GM23338 (cell line): ENCODE results near the gene NPEPL1. TPM values are rescaled to one million over a fixed set of nuclear protein-coding genes. Genes with fewer than 3 reads are reported as not detected.

Source experiments
- ATAC-seq: fragments of 200-7000 bp; cut with Tn5 transposase; 3 replicates; pipeline ENCODE4 v1.9.1; 2020
- DNase-seq: peaks from one replicate; pipeline ENCODE4 v3.0.0-alpha.2; 2015; ENCODE audit warnings: low spot score
- H2AFZ ChIP-seq: fragments of 200-600 bp; sonication (generic); 2 replicates; pipeline ENCODE4 v1.8.0; 2016; ENCODE audit warnings: antibody characterized with exemption, mild to moderate bottlenecking, moderate library complexity
- H3F3A ChIP-seq: fragments of 200-600 bp; sonication (generic); replicated peaks from 2 replicates; pipeline ENCODE4 v1.8.0; 2017; ENCODE audit warnings: antibody characterized with exemption, mixed run types, low read depth
- H3K27ac ChIP-seq: fragments of 200-600 bp; sonication (generic); 2 replicates; pipeline ENCODE4 v1.6.1; 2016; ENCODE audit warnings: low read depth
- H3K27me3 ChIP-seq: fragments of 200-600 bp; sonication (generic); 2 replicates; pipeline ENCODE4 v1.8.0; 2016; ENCODE audit warnings: mild to moderate bottlenecking, mixed run types, moderate library complexity; ENCODE audit not compliant: insufficient read depth
- H3K36me3 ChIP-seq: fragments of 200-600 bp; sonication (generic); 2 replicates; pipeline ENCODE4 v1.8.0; 2016; ENCODE audit warnings: mild to moderate bottlenecking; ENCODE audit not compliant: insufficient read depth
- H3K4me1 ChIP-seq: fragments of 200-600 bp; sonication (generic); 2 replicates; pipeline ENCODE4 v1.8.0; 2016; ENCODE audit warnings: mild to moderate bottlenecking, moderate library complexity; ENCODE audit not compliant: insufficient read depth
- H3K4me2 ChIP-seq: fragments of 200-600 bp; sonication (generic); 2 replicates; pipeline ENCODE4 v1.7.1; 2017; ENCODE audit warnings: mixed run types
- H3K4me3 ChIP-seq: fragments of 200-600 bp; sonication (generic); 2 replicates; pipeline ENCODE4 v1.6.1; 2016; ENCODE audit warnings: mixed run types
- H3K79me2 ChIP-seq: fragments of 200-600 bp; sonication (generic); replicated peaks from 2 replicates; pipeline ENCODE4 v1.8.0; 2017; ENCODE audit warnings: mild to moderate bottlenecking; ENCODE audit not compliant: insufficient read depth
- H3K9me2 ChIP-seq: fragments of 200-600 bp; sonication (generic); 2 replicates; pipeline ENCODE4 v1.8.0; 2017; ENCODE audit not compliant: insufficient read depth
- H4K20me1 ChIP-seq: fragments of 200-600 bp; sonication (generic); replicated peaks from 2 replicates; pipeline ENCODE4 v1.8.0; 2017; ENCODE audit warnings: mild to moderate bottlenecking; ENCODE audit not compliant: insufficient read depth
- H3K27ac Mint-ChIP-seq: 2 replicates; pipeline ENCODE4 v1.8.0; 2020; ENCODE audit warnings: inconsistent platforms, mild to moderate bottlenecking, moderate library complexity, mixed read lengths
- H3K27me3 Mint-ChIP-seq: 3 replicates; pipeline ENCODE4 v1.8.0; 2022; ENCODE audit warnings: low read depth, mild to moderate bottlenecking, moderate library complexity, mixed read lengths, inconsistent platforms; ENCODE audit not compliant: insufficient read depth, poor library complexity
- H3K36me3 Mint-ChIP-seq: 3 replicates; pipeline ENCODE4 v1.8.0; 2021; ENCODE audit warnings: low read depth, mild to moderate bottlenecking, inconsistent platforms, moderate library complexity, mixed read lengths
- H3K4me1 Mint-ChIP-seq: 3 replicates; pipeline ENCODE4 v1.8.0; 2020; ENCODE audit warnings: mild to moderate bottlenecking, inconsistent platforms, mixed read lengths
- H3K4me3 Mint-ChIP-seq: 3 replicates; pipeline ENCODE4 v1.8.0; 2021; ENCODE audit warnings: moderate library complexity, mild to moderate bottlenecking, inconsistent platforms, mixed read lengths
- H3K9me3 Mint-ChIP-seq: 3 replicates; pipeline ENCODE4 v1.8.0; 2020; ENCODE audit warnings: moderate library complexity, mild to moderate bottlenecking, inconsistent platforms, mixed read lengths
- CREB1 ChIP-seq: fragments of 250-450 bp; sonication (Bioruptor Pico); IDR thresholded peaks from 2 replicates; pipeline ENCODE4 v1.5.0; 2020; ENCODE audit warnings: low read depth, mild to moderate bottlenecking, moderate library complexity
- EZH2 ChIP-seq: fragments of 200-600 bp; sonication (generic); IDR thresholded peaks from one replicate; pipeline ENCODE4 v1.8.0; 2017; ENCODE audit warnings: antibody characterized with exemption, mild to moderate bottlenecking, low read depth; ENCODE audit not compliant: unreplicated experiment
- EZH2phosphoT487 ChIP-seq: fragments of 200-600 bp; sonication (generic); IDR thresholded peaks from one replicate; pipeline ENCODE4 v1.8.1; 2018; ENCODE audit warnings: antibody characterized with exemption; ENCODE audit not compliant: unreplicated experiment
- JUNB ChIP-seq: IDR thresholded peaks from one replicate; pipeline ENCODE4 v1.6.1; 2016; ENCODE audit warnings: antibody characterized with exemption; ENCODE audit not compliant: unreplicated experiment
- NANOG ChIP-seq: IDR thresholded peaks from 2 replicates; pipeline ENCODE4 v1.6.1; 2016; ENCODE audit warnings: antibody characterized with exemption, borderline replicate concordance
- POLR2AphosphoS5 ChIP-seq: IDR thresholded peaks from 2 replicates; pipeline ENCODE4 v1.6.1; 2016; ENCODE audit warnings: antibody characterized with exemption, low read depth
- STAT1 ChIP-seq: IDR thresholded peaks from one replicate; pipeline ENCODE4 v1.6.1; 2016; ENCODE audit warnings: antibody characterized with exemption; ENCODE audit not compliant: unreplicated experiment
- ZNF114 ChIP-seq: fragments of 250-450 bp; sonication (Bioruptor Pico); IDR thresholded peaks from 2 replicates; pipeline ENCODE4 v1.5.0; 2020; ENCODE audit warnings: mild to moderate bottlenecking, moderate library complexity
- ZNF331 ChIP-seq: fragments of 250-450 bp; sonication (Bioruptor Pico); IDR thresholded peaks from 2 replicates; pipeline ENCODE4 v1.5.0; 2020; ENCODE audit warnings: low read depth, mild to moderate bottlenecking, moderate library complexity
- ZNF462 ChIP-seq: fragments of 250-450 bp; sonication (Bioruptor Pico); IDR thresholded peaks from 2 replicates; pipeline ENCODE4 v1.5.0; 2020; ENCODE audit warnings: mild to moderate bottlenecking, moderate library complexity
- polyA plus RNA-seq: library from polyadenylated mRNA; unstranded; fragments of >200 nt; fragmentation: Nextera tagmentation; extraction: Ambion mirVana; gene quantifications from 2 replicates; pipeline ENCODE4 v1.2.1, GENCODE V29; 2016
- total RNA-seq: library from RNA; depleted of rRNA; stranded (reverse); fragments of >200 nt; shearing (Covaris generic); gene quantifications from 2 replicates; pipeline ENCODE4 v1.2.3, GENCODE V29; 2014

The NPEPL1 gene
- total and polyA plus RNA-seq, 2 experiments from 2014 or later, result 23.5 to 30.0 TPM

- no peak for TF ChIP-seq ZNF462 (CRISPR knock-in tag)
- TF ChIP-seq EZH2phosphoT487, result no peak
- no peak for TF ChIP-seq CREB1
- TF ChIP-seq ZNF114 (CRISPR knock-in tag), result no peak
- no peak for TF ChIP-seq STAT1
- TF ChIP-seq ZNF331, result no peak
- no peak for TF ChIP-seq JUNB
- TF ChIP-seq POLR2AphosphoS5, result no peak
These were observed 27.0 kb upstream of the NPEPL1 start (continued) for GRCh38 chr20:58665606-58666005.

- DNase-seq (no peak), ATAC-seq (no peak)
- no peak overlapping the region for H3K4me3 Mint-ChIP-seq
- peaks cover 62% of the 10 kb centered on the region for H3K79me2 ChIP-seq
- H3K27ac ChIP-seq, result no peak overlapping the region
- no peak overlapping the region for H3K4me2 ChIP-seq
- H3K36me3 Mint-ChIP-seq, result peaks cover 49% of the 10 kb centered on the region; the same call in 2 of the 3 replicates
- H3K9me3 Mint-ChIP-seq, result no peaks in the 10 kb centered on the region
- peaks cover 45% of the 10 kb centered on the region for H3K4me1 ChIP-seq
- peaks cover 17% of the 10 kb centered on the region for H3F3A ChIP-seq
- H3K36me3 ChIP-seq, result peaks cover 2% of the 10 kb centered on the region; the same call in 1 of the 2 replicates
- no peak overlapping the region for H2AFZ ChIP-seq
- peaks cover 74% of the 10 kb centered on the region for H3K4me1 Mint-ChIP-seq
- H3K4me3 ChIP-seq, result no peak overlapping the region
- no peaks in the 10 kb centered on the region for H3K27me3 ChIP-seq
- H4K20me1 ChIP-seq, result no peaks in the 10 kb centered on the region
- H3K27ac Mint-ChIP-seq, result peak overlapping the region; percentile 50
- no peaks in the 10 kb centered on the region for H3K9me2 ChIP-seq
- peaks cover 4% of the 10 kb centered on the region for H3K27me3 Mint-ChIP-seq
- TF ChIP-seq ZNF331, result no peak
- no peak for TF ChIP-seq STAT1
- TF ChIP-seq EZH2phosphoT487, result no peak
- no peak for TF ChIP-seq EZH2
- no peak for TF ChIP-seq NANOG
- no peak for TF ChIP-seq ZNF462 (CRISPR knock-in tag)
These were observed 25.9 kb upstream of the NPEPL1 start for GRCh38 chr20:58666702-58667101.
